HAP-1 (cell line): ENCODE data around the gene PCBP3.

Experiments
- DNase-seq, 2 experiments: peaks; one replicate each; pipeline ENCODE4 v3.0.0-alpha.2; 2016 to 2020; ENCODE audit warnings: low spot score in 2 of 2
- H3K27me3 ChIP-seq: fragments of 250-450 bp; sonication (Bioruptor Pico); 2 replicates; pipeline ENCODE4 v1.5.1; 2020; ENCODE audit warnings: low read depth, mild to moderate bottlenecking, moderate library complexity
- H3K36me3 ChIP-seq: fragments of 250-450 bp; sonication (Bioruptor Pico); replicated peaks from 2 replicates; pipeline ENCODE4 v1.5.1; 2020; ENCODE audit warnings: mild to moderate bottlenecking
- H3K4me1 ChIP-seq: fragments of 250-450 bp; sonication (Bioruptor Pico); 2 replicates; pipeline ENCODE4 v1.5.1; 2020; ENCODE audit warnings: mild to moderate bottlenecking
- H3K4me3 ChIP-seq: fragments of 250-450 bp; sonication (Bioruptor Pico); 2 replicates; pipeline ENCODE4 v1.5.1; 2020; ENCODE audit warnings: mild to moderate bottlenecking, moderate library complexity
- H3K9me3 ChIP-seq: fragments of 250-450 bp; sonication (Bioruptor Pico); 2 replicates; pipeline ENCODE4 v1.5.1; 2020; ENCODE audit warnings: mild to moderate bottlenecking, moderate library complexity
- in situ Hi-C: fragments of 300-500 bp; cut with MboI; formaldehyde crosslinking; loops from 3 replicates; pipeline ENCODE4 v1.14.3; 2020; ENCODE audit warnings: low sequenced_read_pairs, inconsistent platforms, mixed read lengths

Gene PCBP3

DNA sequence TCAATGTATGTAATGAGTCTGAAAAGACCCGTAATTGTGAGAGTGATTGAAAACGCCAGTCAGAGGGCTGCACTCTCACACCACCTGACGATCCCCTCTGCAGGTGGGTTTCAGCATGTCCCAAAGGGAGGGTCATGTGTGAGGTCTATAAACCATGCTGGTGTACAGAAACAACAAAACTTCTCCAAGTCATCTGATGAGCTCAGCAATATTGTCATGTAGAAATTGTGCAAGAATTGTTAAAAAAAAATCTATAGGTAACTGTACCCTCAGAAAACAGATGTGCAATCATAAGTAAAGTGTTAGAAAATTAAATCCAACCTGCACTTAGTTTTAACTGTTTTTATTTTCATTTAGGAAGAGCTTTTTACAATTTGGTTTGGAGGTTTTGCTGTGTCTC, 152.5 kb downstream of the PCBP3 start:
- in situ Hi-C loops, result no loop called here
- peaks cover 5% of the 10 kb centered on the region; the same call in 1 of the 2 replicates for H3K27me3 ChIP-seq
- no peak overlapping the region for H3K4me3 ChIP-seq
- no peaks in the 10 kb centered on the region for H3K36me3 ChIP-seq
- DNase-seq, result no peak
- H3K4me1 ChIP-seq, result no peaks in the 10 kb centered on the region
- H3K9me3 ChIP-seq, result no peaks in the 10 kb centered on the region

DNA sequence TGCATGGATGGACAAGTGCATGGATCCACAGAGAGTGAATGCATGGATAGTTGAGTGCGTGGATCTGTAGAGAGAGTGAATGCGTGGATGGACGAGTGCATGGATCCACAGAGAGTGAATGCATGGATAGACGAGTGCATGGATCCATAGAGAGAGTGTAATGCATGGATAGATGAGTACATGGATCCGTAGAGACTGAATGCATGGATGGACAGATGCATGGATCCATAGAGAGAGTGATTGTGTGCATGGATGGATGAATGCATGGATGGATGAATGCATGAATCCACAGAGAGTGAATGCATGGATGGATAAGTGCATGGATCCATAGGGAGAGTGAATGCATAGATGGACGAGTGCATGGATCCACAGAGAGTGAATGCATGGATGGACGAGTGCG, 153.8 kb downstream of the PCBP3 start:
- Histone ChIP-seq H3K27me3 (peaks cover 5% of the 10 kb centered on the region; the same call in 1 of the 2 replicates), H3K36me3 (no peaks in the 10 kb centered on the region), H3K4me3 (no peak overlapping the region), H3K9me3 (no peaks in the 10 kb centered on the region), H3K4me1 (no peaks in the 10 kb centered on the region)
- in situ Hi-C loops, result no loop called here
- DNase-seq, result no peak

GRCh38 chr21:45799765-45800338, 156.3 kb downstream of the PCBP3 start:
- peaks cover 5% of the 10 kb centered on the region; the same call in 1 of the 2 replicates for H3K27me3 ChIP-seq
- H3K4me3 ChIP-seq, result no peak overlapping the region
- no peaks in the 10 kb centered on the region for H3K4me1 ChIP-seq
- DNase-seq, result no peak
- in situ Hi-C loops, result loop anchor here (25.0 kb wide), 1 partner anchor 513 kb away; the partner anchor contains the start of gene POFUT2
- H3K36me3 ChIP-seq, result no peaks in the 10 kb centered on the region
- H3K9me3 ChIP-seq, result no peaks in the 10 kb centered on the region

GRCh38 chr21:45800339-45801080, 157.0 kb downstream of the PCBP3 start:
- Histone ChIP-seq H3K4me1 (no peaks in the 10 kb centered on the region), H3K27me3 (peaks cover 2% of the 10 kb centered on the region; the same call in 1 of the 2 replicates), H3K4me3 (no peak overlapping the region), H3K36me3 (no peaks in the 10 kb centered on the region), H3K9me3 (no peaks in the 10 kb centered on the region)
- DNase-seq, result no peak
- in situ Hi-C loops, result loop anchor here (25.0 kb wide), 1 partner anchor 513 kb away; the partner anchor contains the start of gene POFUT2

- in situ Hi-C loops, result loop anchor here (25.0 kb wide), 1 partner anchor 514 kb away; the partner anchor contains the start of gene POFUT2
- Histone ChIP-seq H3K9me3 (no peaks in the 10 kb centered on the region), H3K36me3 (no peaks in the 10 kb centered on the region), H3K27me3 (no peaks in the 10 kb centered on the region), H3K4me3 (no peak overlapping the region), H3K4me1 (no peaks in the 10 kb centered on the region)
- no peak for DNase-seq
Measured at GRCh38 chr21:45801129-45801964, 157.8 kb downstream of the PCBP3 start.

GRCh38 chr21:45801989-45802388, 158.5 kb downstream of the PCBP3 start:
- Histone ChIP-seq H3K27me3 (no peaks in the 10 kb centered on the region), H3K9me3 (no peaks in the 10 kb centered on the region), H3K4me1 (no peaks in the 10 kb centered on the region), H3K4me3 (no peak overlapping the region), H3K36me3 (no peaks in the 10 kb centered on the region)
- in situ Hi-C loops, result loop anchor here (25.0 kb wide), 1 partner anchor 515 kb away; the partner anchor contains the start of gene POFUT2
- DNase-seq, result no peak

DNA sequence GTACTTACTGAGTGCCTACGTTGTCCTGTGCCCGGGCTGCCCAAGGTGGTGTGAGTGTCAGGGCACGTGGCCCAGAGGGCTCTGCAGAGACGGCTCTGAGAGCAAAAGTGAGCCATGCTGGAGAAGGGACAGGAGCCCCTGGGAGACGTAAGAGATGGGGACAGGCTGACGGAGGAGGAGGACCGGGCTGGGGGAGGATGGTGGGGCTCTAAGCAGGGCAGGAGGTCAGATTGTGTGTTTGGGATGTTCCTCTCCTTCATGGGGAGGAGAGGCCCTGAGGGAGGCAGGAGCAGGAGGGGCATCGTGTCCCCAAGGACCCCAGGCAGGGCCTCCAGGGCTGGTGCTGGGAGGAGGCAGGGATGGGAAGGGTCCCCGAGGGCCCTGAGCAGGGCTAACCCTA, 158.9 kb downstream of the PCBP3 start:
- Histone ChIP-seq H3K36me3 (no peaks in the 10 kb centered on the region), H3K9me3 (no peaks in the 10 kb centered on the region), H3K4me3 (no peak overlapping the region), H3K27me3 (no peaks in the 10 kb centered on the region), H3K4me1 (no peaks in the 10 kb centered on the region)
- in situ Hi-C loops, result loop anchor here (25.0 kb wide), 1 partner anchor 515 kb away; the partner anchor contains the start of gene POFUT2
- no peak for DNase-seq

GRCh38 chr21:45802956-45803617, 159.6 kb downstream of the PCBP3 start:
- Histone ChIP-seq H3K27me3 (no peaks in the 10 kb centered on the region), H3K4me1 (no peaks in the 10 kb centered on the region), H3K9me3 (no peaks in the 10 kb centered on the region), H3K36me3 (no peaks in the 10 kb centered on the region), H3K4me3 (no peak overlapping the region)
- in situ Hi-C loops, result loop anchor here (25.0 kb wide), 1 partner anchor 516 kb away; the partner anchor contains the start of gene POFUT2
- no peak for DNase-seq

DNA sequence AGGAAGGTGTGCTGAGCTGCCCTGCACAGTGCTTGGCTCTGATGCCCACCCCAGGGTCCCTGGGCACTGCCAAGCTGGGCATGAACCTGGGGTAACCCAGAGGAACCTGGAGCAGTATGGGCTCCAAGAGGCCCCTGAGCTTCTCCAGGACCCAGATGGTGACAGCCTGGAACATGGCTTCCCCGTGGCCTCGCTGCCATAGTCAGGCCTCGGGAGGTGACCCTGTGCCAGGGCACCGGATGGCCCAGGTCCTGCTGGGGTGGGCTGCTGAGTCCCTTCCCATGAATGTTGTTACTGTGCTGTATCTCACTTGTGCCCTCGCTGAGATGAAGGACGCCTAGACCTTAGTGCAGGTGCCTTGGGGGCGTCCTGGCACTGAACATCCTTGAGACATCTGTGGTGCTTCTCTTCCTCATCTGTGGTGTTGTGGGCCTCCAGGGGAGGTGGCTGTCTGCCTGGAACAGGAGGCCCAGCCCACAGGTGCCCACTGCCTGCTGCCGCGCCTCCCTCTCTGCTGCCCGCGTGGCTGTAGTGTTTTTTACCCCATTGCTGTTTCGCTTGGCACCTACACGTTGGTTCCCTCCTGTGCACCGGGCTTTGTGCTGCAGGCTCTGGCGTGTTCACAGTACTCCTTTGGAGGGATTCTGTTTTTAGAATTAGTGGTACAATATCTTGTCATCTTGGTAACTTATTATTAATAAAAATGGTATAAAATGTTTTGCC, 160.3 kb downstream of the PCBP3 start:
- in situ Hi-C loops, result loop anchor here (25.0 kb wide), 1 partner anchor 516 kb away; the partner anchor contains the start of gene POFUT2
- Histone ChIP-seq H3K4me3 (no peak overlapping the region), H3K4me1 (no peaks in the 10 kb centered on the region), H3K36me3 (no peaks in the 10 kb centered on the region), H3K9me3 (no peaks in the 10 kb centered on the region), H3K27me3 (no peaks in the 10 kb centered on the region)
- DNase-seq, result no peak

DNA sequence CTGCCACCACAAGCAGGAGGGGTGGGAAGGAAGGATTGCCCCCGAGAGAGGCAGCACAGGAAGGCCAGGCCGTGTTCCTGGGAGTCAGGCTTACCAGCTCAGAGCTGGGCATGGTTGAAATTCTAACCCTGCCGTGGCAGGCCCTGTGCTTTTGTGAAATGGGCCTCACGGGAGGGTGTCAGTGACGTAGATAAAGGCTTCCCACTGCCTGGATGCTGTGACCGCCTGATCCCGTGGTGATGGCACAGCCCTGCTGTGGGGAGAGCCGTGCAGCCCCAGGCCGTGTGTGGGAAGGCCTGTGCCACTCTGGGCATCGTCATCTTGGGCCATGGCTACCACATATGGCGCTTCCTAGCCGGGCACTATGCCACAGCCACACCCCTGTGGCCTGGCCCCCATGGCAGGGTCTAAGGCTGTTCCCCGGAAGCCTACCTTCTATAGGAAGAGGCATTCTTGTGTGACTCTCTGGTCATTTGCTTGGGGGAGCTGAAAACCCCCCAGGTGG, 161.3 kb downstream of the PCBP3 start:
- DNase-seq, result no peak
- Histone ChIP-seq H3K27me3 (no peaks in the 10 kb centered on the region), H3K36me3 (no peaks in the 10 kb centered on the region), H3K4me1 (no peaks in the 10 kb centered on the region), H3K4me3 (no peak overlapping the region), H3K9me3 (no peaks in the 10 kb centered on the region)
- in situ Hi-C loops, result loop anchor here (25.0 kb wide), 1 partner anchor 518 kb away; the partner anchor contains the start of gene POFUT2

DNA sequence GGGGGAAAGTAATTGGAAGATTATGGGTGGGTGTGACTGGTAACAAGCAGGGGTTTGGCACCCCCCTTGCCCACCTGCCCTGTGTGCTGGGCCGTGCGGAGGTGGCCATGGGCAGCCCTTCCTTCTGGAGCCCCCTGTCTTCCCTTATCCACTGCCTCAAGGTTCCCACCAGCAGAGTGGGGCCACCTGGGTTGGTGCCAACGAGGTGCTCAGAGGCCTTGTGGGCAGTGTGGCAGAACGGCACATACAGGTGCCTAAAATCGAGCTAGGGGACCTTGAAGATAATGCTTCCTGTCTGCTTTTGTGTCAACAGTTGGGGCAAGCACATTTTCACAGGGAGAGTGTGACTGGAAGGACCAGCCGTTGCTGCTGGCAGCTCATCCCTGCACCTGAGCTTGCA, 161.8 kb downstream of the PCBP3 start:
- H3K4me3 ChIP-seq, result no peak overlapping the region
- no peaks in the 10 kb centered on the region for H3K27me3 ChIP-seq
- no peaks in the 10 kb centered on the region for H3K9me3 ChIP-seq
- in situ Hi-C loops, result loop anchor here (25.0 kb wide), 1 partner anchor 518 kb away; the partner anchor contains the start of gene POFUT2
- H3K4me1 ChIP-seq, result no peaks in the 10 kb centered on the region
- no peaks in the 10 kb centered on the region for H3K36me3 ChIP-seq
- DNase-seq, result no peak

DNA sequence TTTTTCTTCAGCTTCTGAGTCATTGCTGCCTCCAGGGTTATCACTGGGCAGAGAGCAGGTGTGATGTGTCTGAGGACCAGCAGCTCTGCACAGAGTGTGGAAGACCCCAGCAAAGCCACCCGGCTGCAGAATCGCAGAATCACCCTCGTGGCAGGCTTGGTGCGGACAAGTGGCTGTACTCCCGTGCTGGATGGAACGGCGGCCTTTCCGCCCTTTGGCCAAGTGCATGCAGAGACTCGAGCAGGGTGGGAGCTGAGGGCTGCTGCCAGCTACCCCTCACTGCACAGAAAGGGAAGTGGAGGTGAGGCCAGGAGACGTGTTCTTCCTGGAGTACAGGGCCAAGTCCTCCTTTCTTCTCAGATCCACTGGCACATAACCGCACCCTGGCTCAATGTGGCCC, 162.5 kb downstream of the PCBP3 start:
- no peaks in the 10 kb centered on the region for H3K4me1 ChIP-seq

More for the DNA sequence above, 162.5 kb downstream of the PCBP3 start:
- H3K27me3 ChIP-seq, result no peaks in the 10 kb centered on the region
- no peaks in the 10 kb centered on the region for H3K9me3 ChIP-seq
- in situ Hi-C loops, result loop anchor here (25.0 kb wide), 1 partner anchor 519 kb away; the partner anchor contains the start of gene POFUT2
- no peaks in the 10 kb centered on the region for H3K36me3 ChIP-seq
- no peak for DNase-seq
- no peak overlapping the region for H3K4me3 ChIP-seq
